ENCODE measurements around the gene CMPK1.

GRCh38 chr1:47295579-47295978 lies 38.0 kb upstream of the CMPK1 start:
- TF ChIP-seq CTCF (IDR thresholded peaks at IDR 0.05; ENCODE audit: low read depth, low read length) (no peak), EZH2phosphoT487 (IDR thresholded peaks at IDR 0.05; ENCODE audit: low read depth) (no peak)

All from OCI-LY3 (cell line).